ENCODE measurements around the gene CFAP46.

Gene CFAP46

DNA sequence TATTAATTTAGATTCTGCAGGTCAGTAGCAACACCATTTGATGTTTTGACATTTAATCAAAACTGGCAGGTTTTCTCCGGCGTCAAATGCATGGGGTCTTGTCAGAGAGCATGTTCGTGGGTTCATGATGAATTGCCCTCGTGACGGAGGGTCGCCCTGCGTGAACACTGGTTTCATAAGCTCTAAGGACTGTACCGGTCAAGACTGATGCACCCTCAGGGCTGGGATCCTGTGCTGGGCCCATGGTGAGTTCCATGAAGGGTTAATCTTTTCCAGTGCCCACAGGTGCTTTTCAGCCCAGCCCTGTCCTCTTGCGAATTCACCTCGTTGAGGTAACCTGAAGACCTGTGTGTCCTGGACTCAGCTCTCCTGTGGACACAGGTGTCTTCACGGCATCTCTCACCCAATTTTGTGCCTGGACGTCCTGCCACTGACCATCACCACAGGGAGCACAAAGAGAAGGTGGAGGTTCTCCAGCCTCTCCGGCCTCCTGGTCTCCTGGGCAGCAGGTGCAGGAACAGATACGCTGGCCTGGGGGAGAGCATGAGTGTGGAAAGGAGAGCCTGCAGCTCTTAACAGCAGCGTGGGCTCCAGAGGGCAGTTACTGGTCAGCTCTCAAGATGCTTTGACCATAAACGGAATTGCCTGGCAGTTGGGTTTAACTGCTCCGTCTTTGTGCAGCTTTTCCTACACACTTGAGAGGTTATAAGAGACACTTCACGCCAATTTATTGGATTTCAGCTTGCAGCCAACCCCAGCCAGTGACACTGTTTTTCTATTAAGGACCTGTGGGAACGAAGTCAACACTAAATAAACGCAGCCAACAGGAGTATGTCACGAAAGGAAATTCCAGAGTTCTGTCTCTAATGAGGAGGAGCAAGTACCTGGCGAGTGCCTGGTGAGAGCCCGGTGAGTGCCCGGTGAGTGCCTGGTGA is 37.4 kb upstream of the CFAP46 start:
- Histone ChIP-seq H3K4me3 (ENCODE audit: low read depth in 1 of 5, low read length in 5 of 5) (no peak overlapping the region), H3K36me3 (ENCODE audit: control insufficient read depth in 5 of 5, insufficient read depth in 5 of 5, low read length in 5 of 5) (no peaks in the 10 kb centered on the region), H3K27ac (ENCODE audit: low read depth, low read length) (no peak overlapping the region), H3K4me1 (ENCODE audit: control insufficient read depth in 5 of 5, insufficient read depth in 5 of 5, low read length in 5 of 5) (peaks cover 0 to 10% (median 5%) of the 10 kb centered on the region in 5 donors), H3K27me3 (ENCODE audit: control insufficient read depth in 5 of 5, insufficient read depth in 4 of 5, low read length in 5 of 5) (peaks cover 15 to 39% (median 30%) of the 10 kb centered on the region in 5 donors), H3K9me3 (ENCODE audit: control insufficient read depth in 5 of 5, low read length in 5 of 5) (no peaks in the 10 kb centered on the region), H3K9ac (ENCODE audit: low read length in 5 of 5) (no peak overlapping the region)

DNA sequence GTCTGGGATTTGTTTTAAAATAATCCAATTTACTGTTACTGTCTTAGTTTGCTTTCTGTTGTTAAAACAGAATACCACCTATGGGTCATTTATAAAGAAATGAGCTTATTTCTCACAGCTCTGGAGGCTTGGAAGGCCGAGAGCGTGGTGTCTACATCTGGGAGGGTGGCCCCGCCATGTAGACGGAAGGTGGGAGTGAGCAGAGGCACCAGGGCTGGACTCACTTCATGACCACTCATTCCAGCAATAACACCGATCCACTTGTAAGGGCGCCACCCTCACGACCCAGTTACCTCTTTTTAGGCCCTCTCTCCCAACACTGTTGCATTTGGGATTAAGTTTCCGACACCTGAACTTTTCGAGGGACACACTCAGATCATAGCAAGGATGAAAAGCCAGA is 36.2 kb upstream of the CFAP46 start:
- H3K4me3 ChIP-seq (ENCODE audit: low read depth in 1 of 5, low read length in 5 of 5) = no peak overlapping the region
- H3K27me3 ChIP-seq (ENCODE audit: control insufficient read depth in 5 of 5, insufficient read depth in 4 of 5, low read length in 5 of 5) = peaks cover 24 to 44% (median 33%) of the 10 kb centered on the region in 5 donors
- H3K27ac ChIP-seq (ENCODE audit: low read depth, low read length) = no peak overlapping the region
- no peak overlapping the region for H3K9ac ChIP-seq (ENCODE audit: low read length in 5 of 5)
- no peaks in the 10 kb centered on the region for H3K36me3 ChIP-seq (ENCODE audit: control insufficient read depth in 5 of 5, insufficient read depth in 5 of 5, low read length in 5 of 5)
- peaks cover 0 to 10% (median 5%) of the 10 kb centered on the region in 5 donors for H3K4me1 ChIP-seq (ENCODE audit: control insufficient read depth in 5 of 5, insufficient read depth in 5 of 5, low read length in 5 of 5)
- no peaks in the 10 kb centered on the region for H3K9me3 ChIP-seq (ENCODE audit: control insufficient read depth in 5 of 5, low read length in 5 of 5)

DNA sequence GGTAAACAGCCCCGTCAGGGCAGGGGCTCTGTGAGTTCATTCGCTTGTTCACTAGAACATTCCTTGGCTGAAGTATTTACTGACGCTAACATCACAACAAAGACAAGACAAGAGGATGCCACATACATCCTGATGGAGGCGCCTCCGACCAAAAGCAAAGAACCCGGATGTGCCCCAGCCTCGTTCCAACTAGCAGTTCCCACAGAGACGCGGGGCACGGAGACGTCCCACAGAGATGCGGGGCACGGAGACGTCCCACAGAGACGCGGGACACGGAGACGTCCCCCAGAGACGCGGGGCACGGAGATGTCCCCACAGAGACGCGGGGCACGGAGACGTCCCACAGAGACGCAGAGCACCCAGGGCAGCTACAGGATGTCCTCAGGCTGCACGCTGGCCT is 35.4 kb upstream of the CFAP46 start:
- no peak overlapping the region for H3K27ac ChIP-seq (ENCODE audit: low read depth, low read length)
- H3K27me3 ChIP-seq (ENCODE audit: control insufficient read depth in 5 of 5, insufficient read depth in 4 of 5, low read length in 5 of 5) = peaks cover 31 to 50% (median 40%) of the 10 kb centered on the region in 5 donors
- H3K9me3 ChIP-seq (ENCODE audit: control insufficient read depth in 5 of 5, low read length in 5 of 5) = no peaks in the 10 kb centered on the region
- no peak overlapping the region for H3K9ac ChIP-seq (ENCODE audit: low read length in 5 of 5)
- peaks cover 0 to 10% (median 5%) of the 10 kb centered on the region in 5 donors for H3K4me1 ChIP-seq (ENCODE audit: control insufficient read depth in 5 of 5, insufficient read depth in 5 of 5, low read length in 5 of 5)
- no peaks in the 10 kb centered on the region for H3K36me3 ChIP-seq (ENCODE audit: control insufficient read depth in 5 of 5, insufficient read depth in 5 of 5, low read length in 5 of 5)
- no peak overlapping the region for H3K4me3 ChIP-seq (ENCODE audit: low read depth in 1 of 5, low read length in 5 of 5)

DNA sequence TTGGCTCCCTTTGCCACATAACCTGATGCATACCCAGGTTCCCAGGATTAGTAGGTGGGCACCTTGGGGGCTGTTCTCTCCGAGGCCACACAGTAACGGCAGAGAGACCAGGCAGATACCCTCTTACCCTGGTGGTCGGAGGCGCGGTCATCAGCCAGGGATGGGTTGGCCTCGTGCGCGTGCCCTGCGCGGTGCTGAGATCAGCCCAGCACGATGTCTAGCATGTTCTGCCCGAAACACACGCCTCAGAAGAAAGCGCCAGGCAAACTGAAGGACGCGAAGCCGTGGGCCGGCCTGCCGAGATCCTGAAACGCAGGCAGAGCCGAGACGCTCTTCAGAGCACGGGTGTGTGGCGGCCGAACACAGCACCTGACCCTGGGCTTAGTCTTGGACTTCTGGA is 34.7 kb upstream of the CFAP46 start:
- Histone ChIP-seq H3K9me3 (ENCODE audit: control insufficient read depth in 5 of 5, low read length in 5 of 5) (no peaks in the 10 kb centered on the region), H3K27me3 (ENCODE audit: control insufficient read depth in 5 of 5, insufficient read depth in 4 of 5, low read length in 5 of 5) (peaks cover 38 to 57% (median 47%) of the 10 kb centered on the region in 5 donors), H3K27ac (ENCODE audit: low read depth, low read length) (no peak overlapping the region), H3K4me1 (ENCODE audit: control insufficient read depth in 5 of 5, insufficient read depth in 5 of 5, low read length in 5 of 5) (peaks cover 0 to 10% (median 5%) of the 10 kb centered on the region in 5 donors), H3K4me3 (ENCODE audit: low read depth in 1 of 5, low read length in 5 of 5) (no peak overlapping the region), H3K9ac (ENCODE audit: low read length in 5 of 5) (no peak overlapping the region), H3K36me3 (ENCODE audit: control insufficient read depth in 5 of 5, insufficient read depth in 5 of 5, low read length in 5 of 5) (no peaks in the 10 kb centered on the region)

DNA sequence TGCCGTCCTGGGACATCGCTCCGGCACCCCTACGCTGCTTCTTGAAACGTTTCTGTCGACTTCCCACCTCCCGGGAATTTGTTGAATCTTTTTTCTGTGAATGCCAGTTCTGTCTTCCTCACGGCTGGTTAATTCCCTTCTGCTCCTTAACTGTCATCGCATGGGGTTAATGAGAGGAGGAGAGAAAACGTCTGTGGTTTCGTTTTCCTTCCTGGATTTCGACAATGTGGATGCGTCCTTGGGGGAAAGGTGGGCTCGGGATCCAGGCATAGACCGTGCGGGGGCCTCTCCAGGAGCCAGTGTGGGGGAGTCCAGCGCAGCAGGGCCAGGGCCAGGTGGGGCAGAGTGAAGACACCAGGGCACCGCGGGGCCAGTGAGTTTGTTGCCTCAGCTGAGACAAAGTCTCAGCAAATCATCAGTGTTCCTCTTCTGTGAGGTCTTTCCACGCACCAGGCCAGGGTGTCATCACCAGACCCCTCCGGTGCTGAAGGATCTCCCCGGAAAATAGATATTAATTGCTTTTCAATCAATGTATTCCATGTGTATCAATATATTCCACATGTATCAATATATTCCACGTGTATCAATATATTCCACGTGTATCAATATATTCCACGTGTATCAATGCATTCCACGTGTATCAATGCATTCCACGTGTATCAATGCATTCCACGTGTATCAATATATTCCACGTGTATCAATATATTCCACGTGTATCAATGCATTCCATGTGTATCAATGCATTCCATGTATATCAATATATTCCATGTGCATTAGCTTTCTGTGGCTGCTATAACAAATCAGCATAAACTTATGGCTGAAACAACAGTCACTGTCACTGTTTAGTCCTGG is 33.7 kb upstream of the CFAP46 start:
- Histone ChIP-seq H3K4me3 (ENCODE audit: low read depth in 1 of 5, low read length in 5 of 5) (no peak overlapping the region), H3K27me3 (ENCODE audit: control insufficient read depth in 5 of 5, insufficient read depth in 4 of 5, low read length in 5 of 5) (peaks cover 48 to 64% (median 52%) of the 10 kb centered on the region in 5 donors), H3K4me1 (ENCODE audit: control insufficient read depth in 5 of 5, insufficient read depth in 5 of 5, low read length in 5 of 5) (peaks cover 0 to 6% (median 4%) of the 10 kb centered on the region in 5 donors), H3K9me3 (ENCODE audit: control insufficient read depth in 5 of 5, low read length in 5 of 5) (peaks cover 0 to under 1% (median 0%) of the 10 kb centered on the region in 5 donors), H3K9ac (ENCODE audit: low read length in 5 of 5) (no peak overlapping the region), H3K36me3 (ENCODE audit: control insufficient read depth in 5 of 5, insufficient read depth in 5 of 5, low read length in 5 of 5) (no peaks in the 10 kb centered on the region), H3K27ac (ENCODE audit: low read depth, low read length) (no peak overlapping the region)

DNA sequence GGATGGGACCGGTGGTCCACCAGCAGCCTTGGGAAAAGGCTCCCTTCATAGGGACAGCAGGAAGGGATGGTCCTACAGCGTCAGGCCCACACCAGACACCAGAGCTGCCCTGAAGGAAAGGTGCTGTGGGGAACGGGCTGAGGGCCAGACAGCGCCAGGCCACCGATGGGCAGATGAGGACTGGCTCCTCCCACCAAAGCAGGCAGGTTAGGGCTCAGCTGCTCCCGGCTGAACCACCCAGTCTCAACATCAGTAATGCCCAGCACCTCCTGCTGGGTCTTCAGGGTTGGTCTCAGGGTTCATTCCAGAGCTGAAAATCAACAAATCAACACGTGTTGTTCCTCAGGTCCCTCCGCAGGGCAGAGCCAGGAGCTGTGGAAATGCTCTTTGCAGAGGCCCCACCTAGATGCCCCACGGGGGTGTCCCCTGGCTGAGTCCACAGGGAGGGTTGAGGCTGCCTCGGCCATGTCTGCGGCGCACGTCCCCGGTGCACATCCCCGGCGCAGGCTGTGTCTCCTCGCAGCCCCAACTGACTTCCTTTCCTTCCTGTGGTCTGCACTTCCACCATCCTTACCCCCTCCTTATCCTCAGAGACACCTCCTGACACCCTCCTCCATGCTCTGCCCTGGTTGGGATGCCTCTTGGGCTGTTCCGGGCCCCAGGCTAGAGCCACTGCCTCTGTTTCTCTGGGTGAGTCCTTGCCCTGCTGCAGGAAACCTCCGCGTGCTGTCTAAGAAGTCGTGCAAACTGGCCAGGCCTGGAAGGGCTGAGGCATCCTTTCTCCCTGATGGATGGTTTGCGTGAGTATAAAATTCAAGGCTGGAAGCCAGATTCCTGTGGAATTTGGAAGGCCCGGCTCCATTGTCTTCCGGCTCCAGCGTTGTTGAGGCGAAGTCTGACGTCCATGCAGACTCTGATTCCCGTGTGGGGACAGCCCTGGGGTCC is 32.8 kb upstream of the CFAP46 start:
- H3K9me3 ChIP-seq (ENCODE audit: control insufficient read depth in 5 of 5, low read length in 5 of 5) = peaks cover 0 to 8% (median 6%) of the 10 kb centered on the region in 5 donors
- H3K27me3 ChIP-seq (ENCODE audit: control insufficient read depth in 5 of 5, insufficient read depth in 4 of 5, low read length in 5 of 5) = peaks cover 55 to 71% (median 57%) of the 10 kb centered on the region in 5 donors

DNA sequence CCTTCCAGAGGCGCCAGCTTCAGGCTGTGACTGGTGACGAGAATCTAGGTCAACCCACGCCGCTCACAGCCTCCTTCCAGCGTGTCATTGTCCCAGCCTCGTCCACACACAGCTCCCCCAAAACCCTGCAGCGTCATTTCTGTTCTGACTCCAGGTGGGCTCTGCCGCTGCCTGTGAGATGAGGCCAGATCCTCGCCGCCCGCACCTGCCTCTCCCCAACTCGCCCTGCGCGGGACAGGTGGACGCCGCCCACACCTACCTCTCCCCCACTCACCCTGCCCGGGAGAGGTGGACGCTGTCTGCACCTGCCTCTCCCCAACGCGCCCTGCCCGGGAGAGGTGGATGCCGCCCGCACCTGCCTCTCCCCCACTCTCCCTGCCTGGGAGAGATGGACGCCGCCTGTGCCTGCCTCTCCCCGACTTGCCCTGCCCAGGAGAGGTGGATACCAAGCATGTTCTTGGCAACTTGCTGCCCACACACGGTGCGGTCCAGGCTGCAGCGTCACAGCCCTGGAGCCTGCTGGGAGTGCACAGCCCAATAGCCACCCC is 32.0 kb upstream of the CFAP46 start:
- Histone ChIP-seq H3K27me3 (ENCODE audit: control insufficient read depth in 5 of 5, insufficient read depth in 4 of 5, low read length in 5 of 5) (peaks cover 54 to 69% (median 57%) of the 10 kb centered on the region in 5 donors), H3K9me3 (ENCODE audit: control insufficient read depth in 5 of 5, low read length in 5 of 5) (peaks cover 0 to 8% (median 6%) of the 10 kb centered on the region in 5 donors), H3K27ac (ENCODE audit: low read depth, low read length) (no peak overlapping the region), H3K9ac (ENCODE audit: low read length in 5 of 5) (no peak overlapping the region), H3K4me3 (ENCODE audit: low read depth in 1 of 5, low read length in 5 of 5) (no peak overlapping the region), H3K4me1 (ENCODE audit: control insufficient read depth in 5 of 5, insufficient read depth in 5 of 5, low read length in 5 of 5) (no peaks in the 10 kb centered on the region), H3K36me3 (ENCODE audit: control insufficient read depth in 5 of 5, insufficient read depth in 5 of 5, low read length in 5 of 5) (no peaks in the 10 kb centered on the region)

More for the DNA sequence above, 32.8 kb upstream of the CFAP46 start:
- Histone ChIP-seq H3K4me3 (ENCODE audit: low read depth in 1 of 5, low read length in 5 of 5) (no peak overlapping the region), H3K4me1 (ENCODE audit: control insufficient read depth in 5 of 5, insufficient read depth in 5 of 5, low read length in 5 of 5) (no peaks in the 10 kb centered on the region), H3K36me3 (ENCODE audit: control insufficient read depth in 5 of 5, insufficient read depth in 5 of 5, low read length in 5 of 5) (no peaks in the 10 kb centered on the region), H3K9ac (ENCODE audit: low read length in 5 of 5) (no peak overlapping the region), H3K27ac (ENCODE audit: low read depth, low read length) (no peak overlapping the region)

DNA sequence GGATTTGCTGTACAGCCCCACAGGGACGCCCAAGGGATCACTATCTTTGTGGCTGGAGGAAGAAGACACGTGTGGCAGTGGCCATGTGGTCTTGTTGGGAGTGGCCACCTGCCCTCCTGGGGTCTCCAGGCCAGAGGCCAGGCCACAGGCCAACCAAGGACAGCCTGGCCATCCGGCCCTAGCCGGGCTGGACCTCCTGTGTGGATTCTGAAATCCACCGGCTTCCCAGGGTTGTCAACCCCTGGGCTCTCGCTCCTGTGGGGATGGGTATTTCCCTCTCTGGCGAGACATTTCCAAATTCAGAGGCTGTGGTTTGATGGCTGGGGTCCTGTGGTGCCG is 31.5 kb upstream of the CFAP46 start:
- H3K36me3 ChIP-seq (ENCODE audit: control insufficient read depth in 5 of 5, insufficient read depth in 5 of 5, low read length in 5 of 5) = no peaks in the 10 kb centered on the region
- no peaks in the 10 kb centered on the region for H3K4me1 ChIP-seq (ENCODE audit: control insufficient read depth in 5 of 5, insufficient read depth in 5 of 5, low read length in 5 of 5)
- H3K27ac ChIP-seq (ENCODE audit: low read depth, low read length) = no peak overlapping the region
- H3K9ac ChIP-seq (ENCODE audit: low read length in 5 of 5) = no peak overlapping the region
- H3K4me3 ChIP-seq (ENCODE audit: low read depth in 1 of 5, low read length in 5 of 5) = no peak overlapping the region
- peaks cover 53 to 69% (median 57%) of the 10 kb centered on the region in 5 donors for H3K27me3 ChIP-seq (ENCODE audit: control insufficient read depth in 5 of 5, insufficient read depth in 4 of 5, low read length in 5 of 5)
- H3K9me3 ChIP-seq (ENCODE audit: control insufficient read depth in 5 of 5, low read length in 5 of 5) = peaks cover 0 to 13% (median 6%) of the 10 kb centered on the region in 5 donors

Data from subcutaneous abdominal adipose tissue (tissue), 5 donors.